Activated CD4-positive, alpha-beta T cell treated with anti-CD3 and anti-CD28 coated beads, Interleukin-2, amount 50 U/mL, for 4 hours (primary cell): ENCODE data around the gene FAM120C.

Source experiments
- DNase-seq, 2 experiments: peaks; one replicate each; pipeline ENCODE4 v3.0.0-alpha.2; 2020

The FAM120C gene

GRCh38 chrX:54166915-54167314 lies 16.1 kb downstream of the FAM120C start:
- DNase-seq: no peak

GRCh38 chrX:54157561-54157960 lies 25.5 kb downstream of the FAM120C start:
- DNase-seq: no peak

GRCh38 chrX:54134269-54134668 lies 48.8 kb downstream of the FAM120C start:
- no peak for DNase-seq

- no peak for DNase-seq
These were observed 66.7 kb downstream of the FAM120C start for GRCh38 chrX:54116391-54116790.

- DNase-seq: no peak
These were observed 89.5 kb downstream of the FAM120C start for GRCh38 chrX:54093571-54093970.

GRCh38 chrX:54093159-54093558 lies 89.9 kb downstream of the FAM120C start:
- no peak for DNase-seq

- no peak for DNase-seq
These were observed 92.2 kb downstream of the FAM120C start for GRCh38 chrX:54090880-54091279.

- DNase-seq: no peak
These were observed 93.9 kb downstream of the FAM120C start for GRCh38 chrX:54089191-54089590.

- DNase-seq: no peak
These were observed 95.4 kb downstream of the FAM120C start for GRCh38 chrX:54087661-54088060.

- DNase-seq: no peak
These were observed 97.4 kb downstream of the FAM120C start for GRCh38 chrX:54085666-54086065.

- DNase-seq: no peak
These were observed 106.2 kb downstream of the FAM120C start for GRCh38 chrX:54076903-54077302.

- DNase-seq: no peak
These were observed 108.2 kb downstream of the FAM120C start for GRCh38 chrX:54074826-54075225.

- DNase-seq: no peak
These were observed 115.3 kb downstream of the FAM120C start for GRCh38 chrX:54067766-54068165.

- DNase-seq: no peak
These were observed 116.2 kb downstream of the FAM120C start for GRCh38 chrX:54066841-54067240.

GRCh38 chrX:54064564-54064963 lies 118.5 kb downstream of the FAM120C start:
- no peak for DNase-seq

GRCh38 chrX:54063361-54063760 lies 119.7 kb downstream of the FAM120C start:
- DNase-seq: no peak

- DNase-seq: no peak
These were observed 133.3 kb downstream of the FAM120C start for GRCh38 chrX:54049801-54050200.

GRCh38 chrX:54048412-54048811 lies 134.6 kb downstream of the FAM120C start:
- no peak for DNase-seq

- no peak for DNase-seq
These were observed 137.4 kb downstream of the FAM120C start for GRCh38 chrX:54045563-54046228.

GRCh38 chrX:54044877-54045338 lies 138.1 kb downstream of the FAM120C start:
- DNase-seq: no peak

GRCh38 chrX:54044126-54044876 lies 138.8 kb downstream of the FAM120C start, which contains the start of gene PHF8:
PHF8 (minus strand) TSS chrX:54044473; CDS start chrX:54042728, 1,745 bp downstream.
- peak; percentile 90 to 92 for DNase-seq

- peak in 1 of 2 experiments; percentile 16 for DNase-seq
These were observed 139.4 kb downstream of the FAM120C start for GRCh38 chrX:54043541-54044125.

- DNase-seq: no peak
These were observed 140.0 kb downstream of the FAM120C start for GRCh38 chrX:54043056-54043455.

- peak; percentile 29 to 36 for DNase-seq
These were observed 140.4 kb downstream of the FAM120C start for GRCh38 chrX:54042609-54043021.
